Eye (tissue), 1 donor: ENCODE results near the gene KCNH3.
"Not testable (repeated sequence)": the region's sequence is repeated elsewhere in the genome, so short reads cannot be mapped to it uniquely, and the experiment has no call there.

Experiments
- DNase-seq: peaks from one replicate; pipeline ENCODE4 v3.0.0-alpha.2; 2015

The KCNH3 gene

GRCh38 chr12:49529414-49529813 lies 9.4 kb upstream of the KCNH3 start:
- no peak for DNase-seq

- DNase-seq: no peak
Measured at GRCh38 chr12:49531745-49532144, 7.1 kb upstream of the KCNH3 start.

- no peak for DNase-seq
Measured at GRCh38 chr12:49533331-49533730, 5.5 kb upstream of the KCNH3 start.

GRCh38 chr12:49534122-49534521 lies 4.7 kb upstream of the KCNH3 start:
- DNase-seq: not testable (repeated sequence)

GRCh38 chr12:49534731-49535278 lies 4.0 kb upstream of the KCNH3 start:
- no peak for DNase-seq

GRCh38 chr12:49535921-49536525 lies 2.8 kb upstream of the KCNH3 start:
- DNase-seq: no peak

GRCh38 chr12:49536526-49537071 lies 2.2 kb upstream of the KCNH3 start:
- no peak for DNase-seq

GRCh38 chr12:49537231-49537751 lies 1.5 kb upstream of the KCNH3 start:
- peak; percentile 67 for DNase-seq

- peak; percentile 51 for DNase-seq
Measured at GRCh38 chr12:49537752-49538509, 899 bp upstream of the KCNH3 start.

GRCh38 chr12:49539406-49540228 lies 787 bp downstream of the KCNH3 start:
- DNase-seq: no peak

GRCh38 chr12:49540229-49541139 lies 1.7 kb downstream of the KCNH3 start:
- DNase-seq: no peak

- no peak for DNase-seq
Measured at GRCh38 chr12:49541140-49541861, 2.5 kb downstream of the KCNH3 start.

- DNase-seq: no peak
Measured at GRCh38 chr12:49541911-49542505, 3.2 kb downstream of the KCNH3 start.

- no peak for DNase-seq
Measured at GRCh38 chr12:49542592-49543160, 3.8 kb downstream of the KCNH3 start.

- no peak for DNase-seq
Measured at GRCh38 chr12:49543221-49543913, 4.5 kb downstream of the KCNH3 start.

GRCh38 chr12:49543914-49544815 lies 5.3 kb downstream of the KCNH3 start:
- peak; percentile 54 for DNase-seq

GRCh38 chr12:49545815-49546214 lies 7.0 kb downstream of the KCNH3 start:
- DNase-seq: no peak

GRCh38 chr12:49546481-49546880 lies 7.7 kb downstream of the KCNH3 start:
- DNase-seq: no peak
